ENCODE results near the gene JOSD1. TPM values are rescaled to one million over a fixed set of nuclear protein-coding genes. Genes with fewer than 3 reads are reported as not detected.

JOSD1 gene
- total and polyA plus RNA-seq, 2 of the 4 experiments (the other 2 are of a cell fraction), result 30.2 to 35.8 TPM

- Histone ChIP-seq H3K36me3 (ENCODE audit: control insufficient read depth, insufficient read depth, low read length) (peaks cover 77% of the 10 kb centered on the region), H4K8ac (ENCODE audit: low read depth in 2 of 2, low read length in 2 of 2) (no peak overlapping the region), H2AK5ac (ENCODE audit: low read depth, low read length) (no peak overlapping the region), H3K4ac (ENCODE audit: low read depth, low read length) (no peak overlapping the region), H3K23ac (ENCODE audit: low read depth, low read length) (no peak overlapping the region), H2BK15ac (ENCODE audit: low read depth, low read length) (no peak overlapping the region), H3K4me3 (ENCODE audit: insufficient read depth, low read depth, low read length) (no peak overlapping the region), H3K18ac (ENCODE audit: low read depth, low read length) (no peak overlapping the region), H2AFZ (replicated peaks; ENCODE audit: low read length, poor library complexity) (no peak overlapping the region), H2BK20ac (ENCODE audit: low read depth, low read length) (no peak overlapping the region), H2BK5ac (ENCODE audit: low read depth, low read length, poor library complexity, severe bottlenecking) (no peak overlapping the region), H3K9me3 (ENCODE audit: control insufficient read depth, insufficient read depth, low read length) (no peaks in the 10 kb centered on the region), H2AK9ac (replicated peaks; ENCODE audit: low read depth, low read length, poor library complexity) (no peak overlapping the region), H3K27ac (ENCODE audit: insufficient read depth, low read length) (no peak overlapping the region), H3K9ac (ENCODE audit: low read depth, low read length) (no peak overlapping the region), H3K4me1 (ENCODE audit: control insufficient read depth, insufficient read depth, low read length) (peaks cover 5% of the 10 kb centered on the region), H3K9me1 (ENCODE audit: insufficient read depth, low read length) (no peaks in the 10 kb centered on the region), H3K79me1 (ENCODE audit: low read depth in 1 of 2, low read length in 2 of 2) (peaks cover 0 to 10% of the 10 kb centered on the region in 2 experiments; a peak in 2 of 4 replicates), H4K20me1 (ENCODE audit: insufficient read depth, low read length) (peaks cover 14% of the 10 kb centered on the region), H3K27me3 (ENCODE audit: control insufficient read depth, insufficient read depth, low read length) (no peaks in the 10 kb centered on the region), H2BK120ac (ENCODE audit: low read depth, low read length) (no peak overlapping the region), H3K14ac (replicated peaks; ENCODE audit: low read depth, low read length) (no peak overlapping the region), H4K5ac (ENCODE audit: low read depth, low read length) (no peak overlapping the region), H3K4me2 (ENCODE audit: low read depth, low read length) (no peak overlapping the region), H3K56ac (ENCODE audit: extremely low read depth, insufficient read depth, low read length) (no peak overlapping the region), H4K91ac (ENCODE audit: insufficient read depth, low read depth, low read length) (no peak overlapping the region)
- intact Hi-C loops (cut with micrococcal nuclease), result no loop called here
- POLR2A ChIA-PET (ENCODE audit: unreplicated experiment), result no interaction called here
- dilution Hi-C loops (cut with HindIII; ENCODE audit: low sequenced_read_pairs, unreplicated experiment), result no loop called here
- CTCF ChIA-PET, result no interaction called here
- BruUV-seq (replicated peaks), result no TSS peak
- WGBS, 2 experiments (ENCODE audit: extremely low coverage in 2 of 2, insufficient read length in 1 of 2), result 100% methylated on average over 1 of the region's 6 CpGs; no CpG with 5 or more reads in 1 of the 2 experiments
- ATAC-seq (ENCODE audit: low read depth) (no peak), DNase-seq (no peak)
- in situ Hi-C loops (cut with MboI; ENCODE audit: low sequenced_read_pairs), result no loop called here
- TF ChIP-seq CTCF (conservative IDR thresholded peaks at IDR 0.05; ENCODE audit: low read depth, low read length), result no peak
- no peak for TF ChIP-seq MAZ (IDR thresholded peaks at IDR 0.05; ENCODE audit: borderline replicate concordance, low read depth, low read length)
- TF ChIP-seq NFE2L2 (IDR thresholded peaks at IDR 0.05; ENCODE audit: low read depth, low read length), result no peak
- no peak for TF ChIP-seq CEBPB (IDR thresholded peaks at IDR 0.05; ENCODE audit: low read depth, low read length)
- no peak for TF ChIP-seq BHLHE40 (IDR thresholded peaks at IDR 0.05; ENCODE audit: low read depth, low read length)
- TF ChIP-seq MAFK (IDR thresholded peaks at IDR 0.05; ENCODE audit: low read depth, low read length), result no peak
- TF ChIP-seq RFX5 (IDR thresholded peaks at IDR 0.05; ENCODE audit: low read depth, low read length), result no peak
- TF ChIP-seq RAD21 (IDR thresholded peaks at IDR 0.05; ENCODE audit: low read length), result no peak
- TF ChIP-seq POLR2A (IDR thresholded peaks at IDR 0.05; ENCODE audit: low read depth, low read length), result no peak
- no peak for TF ChIP-seq CHD1 (IDR thresholded peaks at IDR 0.05; ENCODE audit: low read depth, low read length)
- no peak for TF ChIP-seq RCOR1 (IDR thresholded peaks at IDR 0.05; ENCODE audit: insufficient replicate concordance, low read length)
- no peak for TF ChIP-seq USF2 (IDR thresholded peaks at IDR 0.05; ENCODE audit: low read depth, low read length)
- no peak for TF ChIP-seq ELK1 (IDR thresholded peaks at IDR 0.05; ENCODE audit: borderline replicate concordance, low read depth, low read length)
- TF ChIP-seq SMC3 (IDR thresholded peaks at IDR 0.05; ENCODE audit: low read depth, low read length), result no peak
- no peak for TF ChIP-seq FOS (IDR thresholded peaks at IDR 0.05; ENCODE audit: low read depth, low read length)
- TF ChIP-seq MXI1 (IDR thresholded peaks at IDR 0.05; ENCODE audit: borderline replicate concordance, low read depth, low read length), result no peak
Observed at GRCh38 chr22:38731703-38732161, 31.0 kb upstream of the JOSD1 start.

All from IMR-90 (cell line).